Measurements from ENCODE around the gene CUEDC1.

Gene CUEDC1

GRCh38 chr17:57823469-57824401 lies 131.5 kb downstream of the CUEDC1 start:
- H3K4me1 ChIP-seq = no peaks in the 10 kb centered on the region
- intact Hi-C loops (cut with DNase I; ENCODE audit: low total_unique reads) = no loop called here
- no peak for DNase-seq
- no peak overlapping the region for H3K27ac ChIP-seq
- no peaks in the 10 kb centered on the region for H3K36me3 ChIP-seq
- TF ChIP-seq, protein P1, sequence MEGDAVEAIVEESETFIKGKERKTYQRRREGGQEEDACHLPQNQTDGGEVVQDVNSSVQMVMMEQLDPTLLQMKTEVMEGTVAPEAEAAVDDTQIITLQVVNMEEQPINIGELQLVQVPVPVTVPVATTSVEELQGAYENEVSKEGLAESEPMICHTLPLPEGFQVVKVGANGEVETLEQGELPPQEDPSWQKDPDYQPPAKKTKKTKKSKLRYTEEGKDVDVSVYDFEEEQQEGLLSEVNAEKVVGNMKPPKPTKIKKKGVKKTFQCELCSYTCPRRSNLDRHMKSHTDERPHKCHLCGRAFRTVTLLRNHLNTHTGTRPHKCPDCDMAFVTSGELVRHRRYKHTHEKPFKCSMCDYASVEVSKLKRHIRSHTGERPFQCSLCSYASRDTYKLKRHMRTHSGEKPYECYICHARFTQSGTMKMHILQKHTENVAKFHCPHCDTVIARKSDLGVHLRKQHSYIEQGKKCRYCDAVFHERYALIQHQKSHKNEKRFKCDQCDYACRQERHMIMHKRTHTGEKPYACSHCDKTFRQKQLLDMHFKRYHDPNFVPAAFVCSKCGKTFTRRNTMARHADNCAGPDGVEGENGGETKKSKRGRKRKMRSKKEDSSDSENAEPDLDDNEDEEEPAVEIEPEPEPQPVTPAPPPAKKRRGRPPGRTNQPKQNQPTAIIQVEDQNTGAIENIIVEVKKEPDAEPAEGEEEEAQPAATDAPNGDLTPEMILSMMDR (IDR thresholded peaks at IDR 0.05) = no peak
- H3K9me3 ChIP-seq = no peaks in the 10 kb centered on the region
- H3K27me3 ChIP-seq = no peaks in the 10 kb centered on the region
- no peak overlapping the region for H3K4me3 ChIP-seq

- Histone ChIP-seq H3K27me3 (peaks cover 0 to 3% of the 10 kb centered on the region in 2 donors), H3K36me3 (no peaks in the 10 kb centered on the region), H3K4me1 (no peaks in the 10 kb centered on the region), H3K9me3 (no peaks in the 10 kb centered on the region), H3K27ac (no peak overlapping the region), H3K4me3 (no peak overlapping the region)
- TF ChIP-seq, protein P1 (IDR thresholded peaks at IDR 0.05) = no peak
- intact Hi-C loops (cut with DNase I; ENCODE audit: low total_unique reads) = no loop called here
- no peak for DNase-seq
Observed at GRCh38 chr17:57819867-57820266, 135.3 kb downstream of the CUEDC1 start.

- Histone ChIP-seq H3K4me3 (no peak overlapping the region), H3K27me3 (peaks cover 0 to 3% of the 10 kb centered on the region in 2 donors), H3K36me3 (no peaks in the 10 kb centered on the region), H3K4me1 (no peaks in the 10 kb centered on the region), H3K27ac (no peak overlapping the region), H3K9me3 (no peaks in the 10 kb centered on the region)
- DNase-seq = no peak
- TF ChIP-seq, protein P1 (IDR thresholded peaks at IDR 0.05) = no peak
- intact Hi-C loops (cut with DNase I; ENCODE audit: low total_unique reads) = no loop called here
Observed at GRCh38 chr17:57819285-57819684, 135.9 kb downstream of the CUEDC1 start.

GRCh38 chr17:57818066-57818465 lies 137.1 kb downstream of the CUEDC1 start:
- intact Hi-C loops (cut with DNase I; ENCODE audit: low total_unique reads) = no loop called here
- no peak overlapping the region for H3K27ac ChIP-seq
- H3K27me3 ChIP-seq = peaks cover 0 to 3% of the 10 kb centered on the region in 2 donors
- H3K9me3 ChIP-seq = no peaks in the 10 kb centered on the region
- no peak for DNase-seq
- H3K4me1 ChIP-seq = no peaks in the 10 kb centered on the region
- TF ChIP-seq, protein P1 (IDR thresholded peaks at IDR 0.05) = no peak
- H3K4me3 ChIP-seq = no peak overlapping the region
- H3K36me3 ChIP-seq = no peaks in the 10 kb centered on the region

DNA sequence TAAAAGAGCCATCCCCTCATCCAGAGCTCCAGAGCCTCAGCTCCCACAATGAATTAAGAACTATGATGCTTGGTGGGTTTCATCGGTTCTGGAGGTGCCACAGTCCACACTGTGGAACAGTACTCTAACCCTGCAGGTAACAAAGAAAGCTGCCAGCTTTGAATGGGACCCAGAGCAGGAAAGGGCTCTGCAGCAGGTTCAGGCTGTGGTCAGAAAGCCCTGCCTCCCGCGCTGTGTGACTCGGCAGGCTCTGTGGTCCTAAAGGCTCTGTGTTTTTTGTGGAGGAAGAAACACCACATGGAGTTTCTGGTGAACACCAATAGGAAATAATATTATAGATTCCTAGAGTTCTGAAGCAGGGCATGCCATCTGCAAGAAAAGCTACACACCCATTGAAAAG lies 137.9 kb downstream of the CUEDC1 start:
- Histone ChIP-seq H3K4me1 (no peaks in the 10 kb centered on the region), H3K9me3 (no peaks in the 10 kb centered on the region), H3K27me3 (peaks cover 0 to 3% of the 10 kb centered on the region in 2 donors), H3K36me3 (no peaks in the 10 kb centered on the region), H3K27ac (no peak overlapping the region), H3K4me3 (no peak overlapping the region)
- no peak for DNase-seq
- TF ChIP-seq, protein P1 (IDR thresholded peaks at IDR 0.05) = no peak
- intact Hi-C loops (cut with DNase I; ENCODE audit: low total_unique reads) = no loop called here
